ENCODE results near the gene HSD17B7. TPM values are rescaled to one million over a fixed set of nuclear protein-coding genes. Genes with fewer than 3 reads are reported as not detected.
"Not testable (repeated sequence)": the region's sequence is repeated elsewhere in the genome, so short reads cannot be mapped to it uniquely, and the experiment has no call there.

The HSD17B7 gene
- polyA plus RNA-seq, 1 donor from 2014 or later, result 75.5 TPM

GRCh38 chr1:162782671-162783070, 7.8 kb upstream of the HSD17B7 start:
- Histone ChIP-seq H3K36me3 (ENCODE audit: insufficient read depth, low read length) (no peaks in the 10 kb centered on the region), H3K27me3 (ENCODE audit: insufficient read depth, low read depth, low read length) (no peaks in the 10 kb centered on the region), H3K4me3 (ENCODE audit: low read length) (no peak overlapping the region), H3K27ac (ENCODE audit: low read length) (no peak overlapping the region), H2AFZ (ENCODE audit: low read depth, low read length) (no peak overlapping the region), H4K20me1 (ENCODE audit: insufficient read depth) (no peaks in the 10 kb centered on the region), H3K79me2 (replicated peaks; ENCODE audit: insufficient read depth, low read length) (no peaks in the 10 kb centered on the region), H3K9ac (ENCODE audit: low read length) (no peak overlapping the region), H3K4me2 (ENCODE audit: low read length) (no peak overlapping the region), H3K9me2 (ENCODE audit: insufficient read depth, low read length) (no peaks in the 10 kb centered on the region), H3K9me3 (ENCODE audit: low read length) (no peaks in the 10 kb centered on the region), H3F3A (ENCODE audit: insufficient read depth, low read length, poor library complexity, severe bottlenecking) (no peaks in the 10 kb centered on the region)
- TF ChIP-seq RAD21 (conservative IDR thresholded peaks at IDR 0.05), result no peak
- no peak for TF ChIP-seq SMC3 (conservative IDR thresholded peaks at IDR 0.05; ENCODE audit: poor library complexity)
- no peak for TF ChIP-seq REST (IDR thresholded peaks at IDR 0.05; ENCODE audit: borderline replicate concordance)

DNA sequence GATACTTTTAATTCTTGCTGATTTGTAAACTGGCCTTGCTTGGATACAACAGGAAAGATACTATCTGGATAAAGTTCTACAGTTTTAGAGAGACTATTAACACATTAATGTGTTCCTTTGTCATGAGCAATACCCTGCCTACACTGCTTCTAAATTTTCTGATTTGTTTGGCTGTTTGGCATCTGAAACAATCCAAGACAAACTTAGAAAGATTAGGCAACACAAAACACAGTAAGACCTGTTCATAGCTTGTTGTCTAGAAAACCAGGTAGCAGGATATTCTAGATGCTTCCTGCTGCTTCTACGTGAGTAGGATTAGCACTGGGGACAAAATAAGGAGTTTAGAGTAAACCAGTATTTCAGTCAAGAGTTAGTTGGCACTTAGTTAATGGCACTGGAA, 5.6 kb upstream of the HSD17B7 start:
- not testable (repeated sequence) for H3K4me3 ChIP-seq (ENCODE audit: low read length); H3K9ac ChIP-seq (ENCODE audit: low read length); H3K27me3 ChIP-seq (ENCODE audit: insufficient read depth, low read depth, low read length); H3K79me2 ChIP-seq (replicated peaks; ENCODE audit: insufficient read depth, low read length); H2AFZ ChIP-seq (ENCODE audit: low read depth, low read length); H3K36me3 ChIP-seq (ENCODE audit: insufficient read depth, low read length); H3K27ac ChIP-seq (ENCODE audit: low read length); H3K4me2 ChIP-seq (ENCODE audit: low read length); H3K9me3 ChIP-seq (ENCODE audit: low read length); H4K20me1 ChIP-seq (ENCODE audit: insufficient read depth); H3F3A ChIP-seq (ENCODE audit: insufficient read depth, low read length, poor library complexity, severe bottlenecking); H3K9me2 ChIP-seq (ENCODE audit: insufficient read depth, low read length)

- H3K9ac ChIP-seq (ENCODE audit: low read length); H4K20me1 ChIP-seq (ENCODE audit: insufficient read depth); H3K36me3 ChIP-seq (ENCODE audit: insufficient read depth, low read length); H3K9me2 ChIP-seq (ENCODE audit: insufficient read depth, low read length); H3K9me3 ChIP-seq (ENCODE audit: low read length); H3F3A ChIP-seq (ENCODE audit: insufficient read depth, low read length, poor library complexity, severe bottlenecking); H3K27me3 ChIP-seq (ENCODE audit: insufficient read depth, low read depth, low read length); H2AFZ ChIP-seq (ENCODE audit: low read depth, low read length); H3K27ac ChIP-seq (ENCODE audit: low read length); H3K4me3 ChIP-seq (ENCODE audit: low read length); H3K79me2 ChIP-seq (replicated peaks; ENCODE audit: insufficient read depth, low read length); H3K4me2 ChIP-seq (ENCODE audit: low read length): not testable (repeated sequence)
Observed at GRCh38 chr1:162788783-162789182, 1.7 kb upstream of the HSD17B7 start.

GRCh38 chr1:162790985-162791357, 469 bp downstream of the HSD17B7 start:
- Histone ChIP-seq H3K4me3 (ENCODE audit: low read length) (peak overlapping the region; percentile 58), H3K27ac (ENCODE audit: low read length) (peak overlapping the region; percentile 68), H3K9ac (ENCODE audit: low read length) (peak overlapping the region; percentile 64)
- H3K27me3 ChIP-seq (ENCODE audit: insufficient read depth, low read depth, low read length); H4K20me1 ChIP-seq (ENCODE audit: insufficient read depth); H3K9me2 ChIP-seq (ENCODE audit: insufficient read depth, low read length); H3K36me3 ChIP-seq (ENCODE audit: insufficient read depth, low read length); H2AFZ ChIP-seq (ENCODE audit: low read depth, low read length); H3F3A ChIP-seq (ENCODE audit: insufficient read depth, low read length, poor library complexity, severe bottlenecking); H3K9me3 ChIP-seq (ENCODE audit: low read length); H3K79me2 ChIP-seq (replicated peaks; ENCODE audit: insufficient read depth, low read length); H3K4me2 ChIP-seq (ENCODE audit: low read length): not testable (repeated sequence)
- TF ChIP-seq MXI1 (conservative IDR thresholded peaks at IDR 0.05; ENCODE audit: poor library complexity, severe bottlenecking), result peak; percentile 8

DNA sequence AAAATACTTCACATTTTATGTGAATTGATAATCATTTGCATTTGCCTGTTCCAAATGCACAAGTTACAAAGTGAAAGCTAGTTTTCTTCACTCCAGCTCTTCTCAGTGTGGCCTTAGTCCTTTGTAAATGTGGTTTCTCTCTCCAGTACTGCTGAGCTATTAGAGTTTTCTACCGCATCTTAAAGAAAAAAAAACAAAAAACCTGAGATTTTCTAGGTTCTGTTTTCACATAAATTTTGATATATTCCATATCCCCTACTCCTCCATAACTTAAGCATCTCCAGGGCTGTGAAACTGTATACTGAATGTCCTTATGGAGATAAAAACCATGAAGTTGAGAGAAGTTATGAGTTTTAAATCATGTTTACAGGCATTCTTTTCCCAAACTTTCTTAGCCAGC, 3.8 kb downstream of the HSD17B7 start:
- H3K79me2 ChIP-seq (replicated peaks; ENCODE audit: insufficient read depth, low read length); H3K36me3 ChIP-seq (ENCODE audit: insufficient read depth, low read length); H3K9ac ChIP-seq (ENCODE audit: low read length); H3K9me3 ChIP-seq (ENCODE audit: low read length); H3K27me3 ChIP-seq (ENCODE audit: insufficient read depth, low read depth, low read length); H3F3A ChIP-seq (ENCODE audit: insufficient read depth, low read length, poor library complexity, severe bottlenecking); H3K27ac ChIP-seq (ENCODE audit: low read length); H2AFZ ChIP-seq (ENCODE audit: low read depth, low read length); H3K4me3 ChIP-seq (ENCODE audit: low read length); H3K4me2 ChIP-seq (ENCODE audit: low read length); H4K20me1 ChIP-seq (ENCODE audit: insufficient read depth); H3K9me2 ChIP-seq (ENCODE audit: insufficient read depth, low read length): not testable (repeated sequence)

- H3K9ac ChIP-seq (ENCODE audit: low read length); H3K36me3 ChIP-seq (ENCODE audit: insufficient read depth, low read length); H3K27ac ChIP-seq (ENCODE audit: low read length); H3K4me3 ChIP-seq (ENCODE audit: low read length); H3K9me2 ChIP-seq (ENCODE audit: insufficient read depth, low read length); H3K27me3 ChIP-seq (ENCODE audit: insufficient read depth, low read depth, low read length); H4K20me1 ChIP-seq (ENCODE audit: insufficient read depth); H3K79me2 ChIP-seq (replicated peaks; ENCODE audit: insufficient read depth, low read length); H2AFZ ChIP-seq (ENCODE audit: low read depth, low read length); H3F3A ChIP-seq (ENCODE audit: insufficient read depth, low read length, poor library complexity, severe bottlenecking); H3K9me3 ChIP-seq (ENCODE audit: low read length); H3K4me2 ChIP-seq (ENCODE audit: low read length): not testable (repeated sequence)
Observed at GRCh38 chr1:162796617-162797279, 6.2 kb downstream of the HSD17B7 start.

Data from neural cell (in vitro differentiated cells).